Cardiac muscle cell (in vitro differentiated cells and primary cell): ENCODE results near the gene UTP14C. TPM values are rescaled to one million over a fixed set of nuclear protein-coding genes. Genes with fewer than 3 reads are reported as not detected.

Source experiments
- DNase-seq, 2 donors: peaks; one replicate each; pipeline versions ENCODE4 v3.0.0 to v3.0.0-alpha.2; 2010 to 2017; ENCODE audit warnings: low read depth in 1 of 2, low spot score in 1 of 2
- H3K27ac ChIP-seq: fragments of 200-600 bp; sonication (generic); 2 replicates; pipeline ENCODE4 v1.5.1; 2016
- H3K27me3 ChIP-seq: fragments of 200-600 bp; sonication (generic); 2 replicates; pipeline ENCODE4 v1.6.0; 2016; ENCODE audit warnings: control low read depth
- H3K36me3 ChIP-seq: fragments of 200-600 bp; sonication (generic); 2 replicates; pipeline ENCODE4 v1.5.1; 2016; ENCODE audit warnings: control low read depth
- H3K4me1 ChIP-seq: fragments of 200-600 bp; sonication (generic); 2 replicates; pipeline ENCODE4 v1.8.1; 2017; ENCODE audit warnings: low read depth, mild to moderate bottlenecking, mixed run types
- H3K4me3 ChIP-seq: fragments of 200-600 bp; sonication (generic); 2 replicates; pipeline ENCODE4 v1.5.1; 2016; ENCODE audit warnings: mild to moderate bottlenecking
- H3K9me3 ChIP-seq: fragments of 200-600 bp; sonication (generic); 2 replicates; pipeline ENCODE4 v1.5.1; 2017; ENCODE audit warnings: low read depth, mild to moderate bottlenecking, control low read depth
- polyA plus RNA-seq: library from polyadenylated mRNA; unstranded; fragments of >200 nt; fragmentation: Nextera tagmentation; extraction: Ambion mirVana; gene quantifications from 2 replicates; pipeline ENCODE4 v1.2.1, GENCODE V29; 2016
- total RNA-seq: library from RNA; depleted of rRNA; stranded (reverse); fragments of >200 nt; gene quantifications from 2 replicates; pipeline ENCODE4 v1.2.3, GENCODE V29; 2016
- TF ChIP-seq, protein P1 (sequence below): IDR thresholded peaks from 2 replicates; pipeline ENCODE4 v1.5.1; 2012; ENCODE audit warnings: low read depth, mild to moderate bottlenecking, low read length

Gene UTP14C
- total and polyA plus RNA-seq, 2 experiments from 2014 or later, result 8.0 to 12.6 TPM

GRCh38 chr13:52034616-52035226, 10.2 kb downstream of the UTP14C start:
- Histone ChIP-seq H3K4me3 (no peak overlapping the region), H3K9me3 (no peaks in the 10 kb centered on the region), H3K27me3 (no peaks in the 10 kb centered on the region), H3K4me1 (peaks cover 7% of the 10 kb centered on the region), H3K36me3 (no peaks in the 10 kb centered on the region), H3K27ac (no peak overlapping the region)
- TF ChIP-seq, protein P1, sequence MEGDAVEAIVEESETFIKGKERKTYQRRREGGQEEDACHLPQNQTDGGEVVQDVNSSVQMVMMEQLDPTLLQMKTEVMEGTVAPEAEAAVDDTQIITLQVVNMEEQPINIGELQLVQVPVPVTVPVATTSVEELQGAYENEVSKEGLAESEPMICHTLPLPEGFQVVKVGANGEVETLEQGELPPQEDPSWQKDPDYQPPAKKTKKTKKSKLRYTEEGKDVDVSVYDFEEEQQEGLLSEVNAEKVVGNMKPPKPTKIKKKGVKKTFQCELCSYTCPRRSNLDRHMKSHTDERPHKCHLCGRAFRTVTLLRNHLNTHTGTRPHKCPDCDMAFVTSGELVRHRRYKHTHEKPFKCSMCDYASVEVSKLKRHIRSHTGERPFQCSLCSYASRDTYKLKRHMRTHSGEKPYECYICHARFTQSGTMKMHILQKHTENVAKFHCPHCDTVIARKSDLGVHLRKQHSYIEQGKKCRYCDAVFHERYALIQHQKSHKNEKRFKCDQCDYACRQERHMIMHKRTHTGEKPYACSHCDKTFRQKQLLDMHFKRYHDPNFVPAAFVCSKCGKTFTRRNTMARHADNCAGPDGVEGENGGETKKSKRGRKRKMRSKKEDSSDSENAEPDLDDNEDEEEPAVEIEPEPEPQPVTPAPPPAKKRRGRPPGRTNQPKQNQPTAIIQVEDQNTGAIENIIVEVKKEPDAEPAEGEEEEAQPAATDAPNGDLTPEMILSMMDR, result no peak
- DNase-seq, result no peak

- no peak overlapping the region for H3K4me3 ChIP-seq
- no peaks in the 10 kb centered on the region for H3K36me3 ChIP-seq
- H3K27me3 ChIP-seq, result no peaks in the 10 kb centered on the region
- peaks cover 7% of the 10 kb centered on the region for H3K4me1 ChIP-seq
- H3K27ac ChIP-seq, result peak overlapping the region; percentile 24
- no peaks in the 10 kb centered on the region for H3K9me3 ChIP-seq
- no peak for DNase-seq
- TF ChIP-seq, protein P1, result no peak
These were observed 11.5 kb downstream of the UTP14C start for GRCh38 chr13:52036037-52036436.

- no peak overlapping the region for H3K27ac ChIP-seq
- TF ChIP-seq, protein P1, result no peak
- no peak for DNase-seq
These were observed 19.2 kb downstream of the UTP14C start for GRCh38 chr13:52043675-52044074.

GRCh38 chr13:52047463-52047862, 23.0 kb downstream of the UTP14C start:
- no peak overlapping the region for H3K27ac ChIP-seq
- H3K4me1 ChIP-seq, result no peaks in the 10 kb centered on the region
- TF ChIP-seq, protein P1, result no peak
- no peaks in the 10 kb centered on the region for H3K36me3 ChIP-seq
- no peaks in the 10 kb centered on the region for H3K27me3 ChIP-seq
- no peak for DNase-seq
- H3K9me3 ChIP-seq, result no peaks in the 10 kb centered on the region
- no peak overlapping the region for H3K4me3 ChIP-seq

More at GRCh38 chr13:52043675-52044074, 19.2 kb downstream of the UTP14C start:
- no peaks in the 10 kb centered on the region for H3K9me3 ChIP-seq
- H3K36me3 ChIP-seq, result no peaks in the 10 kb centered on the region
- H3K27me3 ChIP-seq, result no peaks in the 10 kb centered on the region
- H3K4me1 ChIP-seq, result no peaks in the 10 kb centered on the region
- H3K4me3 ChIP-seq, result no peak overlapping the region

- TF ChIP-seq, protein P1, result no peak
- Histone ChIP-seq H3K36me3 (no peaks in the 10 kb centered on the region), H3K9me3 (no peaks in the 10 kb centered on the region), H3K4me3 (no peak overlapping the region), H3K27ac (no peak overlapping the region), H3K27me3 (no peaks in the 10 kb centered on the region), H3K4me1 (no peaks in the 10 kb centered on the region)
- no peak for DNase-seq
These were observed 24.0 kb downstream of the UTP14C start for GRCh38 chr13:52048516-52048915.
